GM19240 (cell line): ENCODE results near the gene ITGAD.

ENCODE experiments used
- DNase-seq: peaks from one replicate; pipeline ENCODE4 v3.0.0; 2011; ENCODE audit warnings: low spot score; ENCODE audit not compliant: insufficient read length

Gene ITGAD

DNA sequence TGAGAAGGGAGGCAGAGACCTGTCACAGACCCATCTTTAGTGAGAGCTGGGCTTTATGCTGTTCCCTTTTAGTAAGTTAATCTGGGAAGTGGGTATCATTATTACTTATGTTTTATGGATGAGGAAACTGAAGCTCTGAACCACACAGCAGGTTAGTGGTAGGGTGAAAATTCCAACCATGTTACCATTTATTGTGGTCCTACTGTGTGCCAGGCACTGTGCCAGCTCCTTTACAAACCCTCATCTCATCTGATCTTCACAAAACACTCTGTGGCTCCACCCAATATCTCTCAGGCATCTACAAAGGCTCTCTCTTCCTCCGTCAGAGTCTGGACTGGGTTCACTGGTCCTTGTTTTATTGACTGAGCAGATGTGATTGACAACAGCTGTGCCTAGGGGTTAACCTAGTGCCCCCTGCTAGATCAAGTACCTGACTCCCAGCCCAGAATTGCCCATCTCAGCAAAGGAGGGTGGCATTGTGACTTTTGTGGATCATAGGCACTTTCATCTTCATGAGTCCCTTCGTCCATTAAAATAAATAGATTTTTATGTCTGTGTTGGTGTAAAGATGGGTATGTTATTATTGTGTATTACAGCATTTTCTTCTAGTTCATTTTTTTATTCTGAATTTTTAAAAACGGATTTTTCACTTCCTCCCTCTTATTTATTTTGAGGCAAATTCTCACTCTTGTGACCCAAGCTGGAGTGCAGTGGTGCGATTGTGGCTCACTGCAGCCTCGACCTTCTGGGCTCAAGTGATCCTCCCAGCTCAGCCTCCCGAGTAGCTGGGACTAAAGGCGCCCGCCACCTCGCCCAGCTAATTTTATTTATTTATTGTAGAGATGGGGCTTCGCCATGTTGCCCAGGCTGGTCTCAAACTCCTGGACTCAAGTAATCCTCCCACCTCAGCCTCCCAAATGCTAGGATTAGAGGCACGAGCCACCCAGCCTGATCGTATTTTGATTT is 81.9 kb downstream of the ITGAD start:
- no peak for DNase-seq

DNA sequence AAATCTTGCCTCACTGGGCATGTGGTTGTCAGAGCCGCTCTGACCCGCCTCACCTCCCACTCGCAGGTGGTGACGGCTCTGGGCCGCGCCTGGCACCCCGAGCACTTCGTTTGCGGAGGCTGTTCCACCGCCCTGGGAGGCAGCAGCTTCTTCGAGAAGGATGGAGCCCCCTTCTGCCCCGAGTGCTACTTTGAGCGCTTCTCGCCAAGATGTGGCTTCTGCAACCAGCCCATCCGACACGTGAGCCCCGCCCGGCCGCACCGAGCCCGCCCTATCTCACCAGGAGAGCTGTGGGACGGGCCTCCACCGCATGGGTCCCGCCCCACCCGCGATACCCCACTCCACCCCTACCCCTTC is 82.8 kb downstream of the ITGAD start:
- no peak for DNase-seq
